ENCODE data around the gene TEX12.

GRCh38 chr11:112179601-112180000 is 12.4 kb downstream of the TEX12 start:
- TF ChIP-seq, protein P1, sequence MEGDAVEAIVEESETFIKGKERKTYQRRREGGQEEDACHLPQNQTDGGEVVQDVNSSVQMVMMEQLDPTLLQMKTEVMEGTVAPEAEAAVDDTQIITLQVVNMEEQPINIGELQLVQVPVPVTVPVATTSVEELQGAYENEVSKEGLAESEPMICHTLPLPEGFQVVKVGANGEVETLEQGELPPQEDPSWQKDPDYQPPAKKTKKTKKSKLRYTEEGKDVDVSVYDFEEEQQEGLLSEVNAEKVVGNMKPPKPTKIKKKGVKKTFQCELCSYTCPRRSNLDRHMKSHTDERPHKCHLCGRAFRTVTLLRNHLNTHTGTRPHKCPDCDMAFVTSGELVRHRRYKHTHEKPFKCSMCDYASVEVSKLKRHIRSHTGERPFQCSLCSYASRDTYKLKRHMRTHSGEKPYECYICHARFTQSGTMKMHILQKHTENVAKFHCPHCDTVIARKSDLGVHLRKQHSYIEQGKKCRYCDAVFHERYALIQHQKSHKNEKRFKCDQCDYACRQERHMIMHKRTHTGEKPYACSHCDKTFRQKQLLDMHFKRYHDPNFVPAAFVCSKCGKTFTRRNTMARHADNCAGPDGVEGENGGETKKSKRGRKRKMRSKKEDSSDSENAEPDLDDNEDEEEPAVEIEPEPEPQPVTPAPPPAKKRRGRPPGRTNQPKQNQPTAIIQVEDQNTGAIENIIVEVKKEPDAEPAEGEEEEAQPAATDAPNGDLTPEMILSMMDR (IDR thresholded peaks at IDR 0.05), result no peak
- peak in 1 of 2 donors; percentile 29 for TF ChIP-seq EP300 (IDR thresholded peaks at IDR 0.05)

Data from tibial nerve (tissue), 4 donors.